HEK293T (cell line): Measurements from ENCODE around the gene ERGIC3.

Source experiments
- CTCF ChIA-PET: fragments of 350-600 bp; formaldehyde crosslinking; extraction: SDS; loops from one replicate; lab custom pipeline; 2021; ENCODE audit warnings: antibody characterized with exemption, inconsistent platforms; lab: Yijun Ruan, JAX
- POLR2A ChIA-PET: fragments of 350-600 bp; formaldehyde crosslinking; extraction: SDS; loops from one replicate; lab custom pipeline; 2020; ENCODE audit warnings: antibody characterized with exemption, inconsistent platforms; lab: Yijun Ruan, JAX
- DNase-seq: peaks from one replicate; pipeline ENCODE4 v3.0.0; 2012; ENCODE audit warnings: mixed read lengths; ENCODE audit errors: extremely low spot score
- ARNT ChIP-seq: fragments of 450-650 bp; IDR thresholded peaks from 2 replicates; pipeline ENCODE4 v1.6.1; 2017; ENCODE audit warnings: mild to moderate bottlenecking
- BHLHE40 ChIP-seq: fragments of 450-650 bp; IDR thresholded peaks from 2 replicates; pipeline ENCODE4 v1.6.1; 2016; ENCODE audit warnings: mild to moderate bottlenecking, moderate library complexity, borderline replicate concordance
- CTBP1 ChIP-seq: fragments of 450-650 bp; IDR thresholded peaks from 2 replicates; pipeline ENCODE4 v1.6.1; 2016; ENCODE audit warnings: borderline replicate concordance
- ELF4 ChIP-seq: fragments of 450-650 bp; IDR thresholded peaks from 2 replicates; pipeline ENCODE4 v1.6.1; 2017; ENCODE audit warnings: antibody characterized with exemption
- FOXA1 ChIP-seq: fragments of 450-650 bp; IDR thresholded peaks from 2 replicates; pipeline ENCODE4 v1.6.1; 2016; ENCODE audit warnings: mild to moderate bottlenecking
- FOXK2 ChIP-seq: fragments of 450-650 bp; IDR thresholded peaks from 2 replicates; pipeline ENCODE4 v1.6.1; 2016; ENCODE audit warnings: mild to moderate bottlenecking
- FOXM1 ChIP-seq: fragments of 450-650 bp; IDR thresholded peaks from 2 replicates; pipeline ENCODE4 v1.6.1; 2017; ENCODE audit warnings: mild to moderate bottlenecking, borderline replicate concordance
- HDGF ChIP-seq: fragments of 450-650 bp; IDR thresholded peaks from 2 replicates; pipeline ENCODE4 v1.6.1; 2017; ENCODE audit warnings: antibody characterized with exemption, borderline replicate concordance
- L3MBTL2 ChIP-seq: fragments of 450-650 bp; conservative IDR thresholded peaks from 2 replicates; pipeline ENCODE4 v1.6.1; 2016; ENCODE audit warnings: mild to moderate bottlenecking
- LEF1 ChIP-seq: fragments of 450-650 bp; IDR thresholded peaks from 2 replicates; pipeline ENCODE4 v1.6.1; 2017; ENCODE audit warnings: mild to moderate bottlenecking, borderline replicate concordance
- NFRKB ChIP-seq: fragments of 450-650 bp; IDR thresholded peaks from 2 replicates; pipeline ENCODE4 v1.6.1; 2016; ENCODE audit warnings: mild to moderate bottlenecking, moderate library complexity
- SP1 ChIP-seq: fragments of 450-650 bp; IDR thresholded peaks from 2 replicates; pipeline ENCODE4 v1.6.1; 2017
- SUZ12 ChIP-seq: fragments of 450-650 bp; IDR thresholded peaks from 2 replicates; pipeline ENCODE4 v1.6.1; 2016; ENCODE audit warnings: mild to moderate bottlenecking
- TARDBP ChIP-seq: fragments of 450-650 bp; IDR thresholded peaks from 2 replicates; pipeline ENCODE4 v1.6.1; 2016
- ZNF384 ChIP-seq: fragments of 450-650 bp; IDR thresholded peaks from 2 replicates; pipeline ENCODE4 v1.6.1; 2016
- TF ChIP-seq, protein P1 (sequence below): fragments of 450-650 bp; IDR thresholded peaks from 2 replicates; pipeline ENCODE4 v1.6.1; 2016

Gene ERGIC3

DNA sequence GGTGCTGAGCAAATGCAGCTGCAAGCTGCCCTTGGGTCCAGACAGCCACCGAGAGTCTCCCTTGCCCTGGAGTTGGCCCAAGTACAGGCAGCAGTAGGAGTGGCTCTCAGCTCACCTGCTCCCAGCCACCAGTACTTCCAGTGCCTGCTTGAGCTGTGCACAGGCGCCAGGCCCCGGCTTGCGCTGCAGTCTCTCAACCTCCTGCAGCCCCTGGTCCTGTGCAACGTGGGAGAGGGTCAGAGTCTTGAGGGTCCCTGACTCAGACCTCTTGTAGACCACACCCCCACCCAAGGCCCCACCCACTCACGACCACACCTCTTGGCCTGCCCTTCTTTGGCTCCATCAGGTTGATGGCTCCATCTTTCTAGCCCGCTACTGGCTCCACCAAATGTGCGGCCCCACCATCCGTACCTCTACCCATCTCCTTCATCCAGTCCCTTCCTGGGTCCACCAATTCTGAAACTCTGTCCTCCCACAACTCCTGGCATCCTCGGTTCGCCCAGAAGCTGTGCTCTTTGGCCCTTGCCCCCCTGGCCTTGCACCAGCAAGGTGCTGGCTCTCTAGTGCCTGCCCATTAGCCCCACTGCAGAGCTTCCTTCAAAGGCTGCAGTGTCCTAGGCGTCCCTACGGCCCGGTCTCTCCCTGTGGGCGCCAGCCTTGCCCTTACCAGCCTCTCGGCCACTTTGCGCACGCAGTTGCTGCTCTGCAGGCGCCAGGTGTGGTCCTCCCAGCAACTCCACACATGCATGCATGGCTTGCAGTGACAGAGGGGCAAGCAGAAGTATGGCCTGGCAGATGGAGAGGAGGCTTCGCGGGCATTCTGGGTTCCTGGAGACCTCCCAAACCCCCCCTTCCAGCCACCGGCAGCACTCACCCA lies 57.3 kb downstream of the ERGIC3 start:
- DNase-seq: no peak
- POLR2A ChIA-PET: interaction anchor here (0.9 kb wide), 1 partner anchor 59 kb away, joined by 3 read pairs; no protein-coding TSS in a partner anchor
- TF ChIP-seq SP1: no peak
- TF ChIP-seq ELF4: no peak
- TF ChIP-seq FOXA1: no peak
- TF ChIP-seq ZNF384: no peak
- TF ChIP-seq TARDBP: no peak
- TF ChIP-seq BHLHE40: no peak
- TF ChIP-seq, protein P1, sequence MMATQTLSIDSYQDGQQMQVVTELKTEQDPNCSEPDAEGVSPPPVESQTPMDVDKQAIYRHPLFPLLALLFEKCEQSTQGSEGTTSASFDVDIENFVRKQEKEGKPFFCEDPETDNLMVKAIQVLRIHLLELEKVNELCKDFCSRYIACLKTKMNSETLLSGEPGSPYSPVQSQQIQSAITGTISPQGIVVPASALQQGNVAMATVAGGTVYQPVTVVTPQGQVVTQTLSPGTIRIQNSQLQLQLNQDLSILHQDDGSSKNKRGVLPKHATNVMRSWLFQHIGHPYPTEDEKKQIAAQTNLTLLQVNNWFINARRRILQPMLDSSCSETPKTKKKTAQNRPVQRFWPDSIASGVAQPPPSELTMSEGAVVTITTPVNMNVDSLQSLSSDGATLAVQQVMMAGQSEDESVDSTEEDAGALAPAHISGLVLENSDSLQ: no peak
- TF ChIP-seq NFRKB: no peak
- TF ChIP-seq LEF1: no peak
- TF ChIP-seq FOXM1: no peak
- CTCF ChIA-PET: interaction anchor here (0.6 kb wide), 1 partner anchor 1555 kb away, joined by 3 read pairs; no protein-coding TSS in a partner anchor

DNA sequence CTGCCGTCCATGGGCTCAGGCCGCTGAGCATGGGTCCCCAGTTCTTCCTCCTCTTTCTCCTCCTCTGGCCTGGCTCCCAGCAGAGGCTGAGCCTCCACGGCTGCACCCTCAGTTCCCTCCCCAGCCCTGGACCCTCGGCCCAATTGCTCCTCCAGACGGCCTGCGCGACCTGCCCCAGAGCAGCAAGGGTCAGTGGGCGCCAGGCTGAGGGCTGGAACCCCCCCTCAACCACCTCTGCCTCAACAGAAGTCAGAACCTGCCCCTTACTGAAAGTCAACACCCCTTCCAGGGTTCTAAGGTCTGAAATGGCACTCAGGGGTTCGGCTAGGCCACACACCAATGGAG lies 57.9 kb downstream of the ERGIC3 start:
- CTCF ChIA-PET: no interaction called here
- POLR2A ChIA-PET: no interaction called here
- DNase-seq: no peak
- TF ChIP-seq FOXM1 (no peak), BHLHE40 (no peak), CTBP1 (no peak), SP1 (no peak), SUZ12 (no peak), FOXA1 (no peak), ARNT (no peak), FOXK2 (no peak), LEF1 (no peak)
- TF ChIP-seq, protein P1: no peak

DNA sequence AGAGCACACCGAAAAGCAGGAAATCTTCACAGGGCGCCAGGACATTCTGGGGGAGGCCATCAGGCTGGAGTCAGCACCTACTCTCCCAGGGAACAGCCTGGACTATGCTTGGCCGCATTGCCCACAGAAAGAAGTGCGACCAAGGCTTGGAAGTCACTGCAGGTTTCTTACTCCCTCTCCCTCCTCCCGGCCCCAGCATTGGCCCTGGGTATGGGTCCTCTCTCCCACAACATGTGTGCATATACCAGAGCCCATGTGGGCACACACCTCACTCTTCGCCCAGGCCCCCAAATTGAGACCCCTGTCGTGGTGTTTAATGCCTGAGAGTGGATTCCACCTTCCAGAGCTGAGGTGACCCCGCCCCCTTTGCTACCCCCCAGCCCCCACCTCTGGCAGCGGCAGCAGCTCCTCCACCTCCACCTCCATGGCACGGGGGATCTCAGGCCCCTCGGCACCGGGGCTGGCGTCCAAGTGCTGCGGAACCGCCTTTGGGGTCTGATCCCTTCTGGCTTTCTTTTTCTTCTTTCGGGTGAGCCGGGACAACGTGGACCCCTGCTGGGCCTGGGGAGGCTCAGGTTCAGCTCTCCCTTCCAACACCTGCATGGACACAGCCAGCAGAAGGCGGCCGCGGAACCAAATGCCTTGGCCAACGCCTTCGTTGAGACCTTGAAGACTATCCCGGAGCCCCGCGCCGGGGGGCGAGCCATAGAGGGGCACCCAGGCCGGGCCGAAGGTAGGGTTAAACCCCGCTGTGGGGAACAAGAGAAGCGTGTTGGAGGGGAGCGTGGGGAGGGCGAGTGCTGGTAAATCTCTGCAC lies 58.5 kb downstream of the ERGIC3 start:
- TF ChIP-seq, protein P1: no peak
- TF ChIP-seq NFRKB (no peak), HDGF (no peak), BHLHE40 (no peak)
- CTCF ChIA-PET: no interaction called here
- POLR2A ChIA-PET: no interaction called here
- no peak for DNase-seq

DNA sequence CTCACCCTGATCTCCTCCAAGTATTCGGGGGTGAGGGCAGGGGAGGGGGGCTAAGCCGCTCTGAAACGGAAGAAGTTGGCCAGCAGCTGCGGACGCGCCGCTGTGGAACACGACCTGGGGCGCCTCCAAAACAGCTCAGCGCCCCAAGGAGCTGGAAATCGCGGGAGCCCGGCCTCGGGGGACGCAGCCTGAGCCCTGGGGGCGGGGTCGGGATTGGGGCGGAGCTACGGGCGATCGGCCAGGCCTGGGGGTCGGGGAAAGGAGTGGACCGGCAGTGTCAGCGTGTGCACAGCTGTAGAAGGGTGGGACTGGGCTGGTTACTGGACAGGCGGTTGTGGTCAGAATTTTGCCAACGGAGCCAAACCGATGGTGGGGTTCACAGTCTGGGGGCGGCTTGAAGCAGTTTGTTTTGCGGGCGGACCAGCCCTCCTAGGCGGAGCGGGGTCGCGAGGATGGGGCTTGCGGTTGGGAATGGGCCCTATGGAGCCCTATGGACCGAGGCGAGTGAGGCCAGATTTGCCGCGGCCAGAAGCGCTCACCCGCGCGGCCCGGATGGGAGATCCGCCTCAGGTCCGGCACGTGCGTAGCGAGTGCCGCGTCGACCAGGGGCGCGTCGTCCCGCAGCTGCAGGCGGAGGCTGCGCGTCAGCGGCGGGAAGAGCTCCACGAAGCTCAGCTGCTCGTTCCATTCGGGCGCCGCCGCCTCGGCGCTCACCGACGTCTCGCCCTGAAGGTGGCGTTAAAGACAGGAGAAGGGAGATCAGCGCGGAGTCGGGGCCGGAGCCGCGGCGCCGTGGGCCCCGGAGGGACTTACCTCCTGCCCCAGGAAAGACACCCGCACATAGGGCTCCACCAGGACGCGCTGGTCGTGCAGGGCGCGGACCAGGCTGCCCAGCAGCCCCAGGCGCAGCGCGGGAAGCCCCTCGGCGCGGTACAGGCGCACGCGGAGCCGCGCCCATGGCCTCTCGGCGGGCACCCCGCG lies 59.4 kb downstream of the ERGIC3 start:
- TF ChIP-seq L3MBTL2 (peak; percentile 95), LEF1 (no peak), ZNF384 (no peak)
- CTCF ChIA-PET: no interaction called here
- POLR2A ChIA-PET: no interaction called here
- peak; percentile 57 for DNase-seq

DNA sequence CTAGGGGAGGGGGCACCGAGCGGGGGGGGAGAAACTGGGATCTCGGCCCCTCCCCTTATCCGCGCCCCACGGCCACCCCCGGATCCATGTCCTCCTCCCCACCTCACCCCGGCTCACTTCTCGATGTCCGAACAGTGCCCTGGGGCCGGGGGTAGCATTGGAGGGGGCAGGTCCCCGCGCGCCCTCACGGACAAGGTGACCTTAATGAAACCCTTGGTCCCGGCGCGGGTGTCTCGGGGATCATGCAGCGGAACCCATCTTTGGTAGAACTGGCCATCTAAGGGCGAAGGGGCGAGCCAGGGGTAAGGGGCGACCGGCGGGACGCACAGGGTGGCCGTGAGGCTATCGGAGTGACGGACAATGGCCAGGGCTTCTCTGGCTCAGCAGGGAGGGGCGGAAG lies 60.1 kb downstream of the ERGIC3 start:
- POLR2A ChIA-PET: no interaction called here
- CTCF ChIA-PET: no interaction called here
- no peak for DNase-seq
- TF ChIP-seq, protein P1: no peak
- TF ChIP-seq ELF4 (no peak), BHLHE40 (no peak), HDGF (no peak), L3MBTL2 (no peak), SUZ12 (no peak), ARNT (no peak), FOXK2 (no peak), NFRKB (no peak), ZNF384 (no peak), TARDBP (no peak), SP1 (no peak), FOXM1 (no peak), CTBP1 (no peak), LEF1 (no peak), FOXA1 (no peak)
